Glomerular visceral epithelial cell (primary cell): ENCODE results near the gene CD44.

ENCODE experiments used
- DNase-seq: peaks from one replicate; pipeline ENCODE4 v3.0.0-alpha.2; 2016; ENCODE audit errors: extremely low spot score

Gene CD44

DNA sequence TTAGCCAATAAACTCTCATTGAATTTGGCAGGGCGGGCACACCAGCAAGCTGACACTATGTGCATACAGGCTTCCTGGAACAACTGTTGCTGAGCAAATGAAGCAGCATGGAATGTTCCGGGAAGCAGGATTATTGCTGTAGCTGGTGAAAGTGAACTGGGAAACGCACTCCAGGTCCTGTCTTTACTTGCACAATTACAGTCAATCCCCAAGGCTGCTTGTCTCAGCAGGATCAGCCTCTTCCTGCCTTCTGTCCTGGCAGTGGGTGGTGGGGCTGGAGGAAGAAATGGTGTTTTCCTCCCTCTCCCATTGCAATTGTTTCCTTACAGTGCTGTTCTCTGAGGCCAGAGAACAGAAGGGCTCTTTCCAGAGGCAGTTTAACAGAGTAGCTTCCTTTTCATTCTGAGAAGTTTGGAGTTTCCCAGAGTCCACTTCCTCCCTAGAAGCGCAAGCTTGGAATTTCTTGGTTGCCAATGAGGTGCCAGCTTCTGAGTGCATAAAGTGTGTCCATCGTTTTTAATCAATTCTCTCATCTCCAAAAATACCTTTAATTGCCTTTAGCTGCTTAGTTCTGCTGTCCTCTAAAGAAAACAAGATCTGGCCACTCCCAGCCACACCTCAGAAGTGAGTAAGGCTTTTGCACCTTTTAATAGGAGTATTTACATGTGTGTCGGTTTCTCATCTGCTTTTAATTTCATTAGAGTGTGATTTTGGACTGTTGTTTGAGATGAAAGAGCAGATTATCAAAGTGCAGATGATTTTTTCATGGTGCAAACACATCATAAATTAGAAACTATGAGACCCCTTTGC is 19.9 kb downstream of the CD44 start:
- DNase-seq: no peak

DNA sequence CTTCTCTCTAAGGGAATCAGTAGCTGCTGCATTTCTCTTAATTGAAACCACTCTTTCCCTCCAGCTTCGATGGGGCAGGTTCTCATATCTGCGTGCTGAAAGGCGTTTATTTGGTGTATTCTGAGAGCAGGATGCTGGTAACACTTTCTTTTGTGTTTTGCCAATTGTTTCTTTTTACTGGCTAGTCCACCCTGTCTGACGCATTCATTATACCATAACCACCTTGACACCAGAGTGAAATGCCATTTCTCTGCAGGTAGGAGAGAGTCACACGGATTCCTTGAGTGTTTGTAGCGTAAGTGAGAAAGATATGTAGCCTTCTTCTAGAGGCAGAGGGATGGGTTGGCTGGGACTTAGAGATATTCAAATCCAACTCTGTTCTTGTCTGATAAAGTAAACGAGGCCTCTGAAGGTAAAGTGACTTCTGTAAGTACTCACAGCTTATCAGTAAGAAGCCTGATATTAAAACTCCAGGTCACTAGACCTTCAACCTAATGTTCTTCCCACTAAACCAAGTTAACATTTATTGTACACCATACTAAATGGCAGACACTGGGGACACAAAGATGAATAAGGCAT is 21.4 kb downstream of the CD44 start:
- no peak for DNase-seq

DNA sequence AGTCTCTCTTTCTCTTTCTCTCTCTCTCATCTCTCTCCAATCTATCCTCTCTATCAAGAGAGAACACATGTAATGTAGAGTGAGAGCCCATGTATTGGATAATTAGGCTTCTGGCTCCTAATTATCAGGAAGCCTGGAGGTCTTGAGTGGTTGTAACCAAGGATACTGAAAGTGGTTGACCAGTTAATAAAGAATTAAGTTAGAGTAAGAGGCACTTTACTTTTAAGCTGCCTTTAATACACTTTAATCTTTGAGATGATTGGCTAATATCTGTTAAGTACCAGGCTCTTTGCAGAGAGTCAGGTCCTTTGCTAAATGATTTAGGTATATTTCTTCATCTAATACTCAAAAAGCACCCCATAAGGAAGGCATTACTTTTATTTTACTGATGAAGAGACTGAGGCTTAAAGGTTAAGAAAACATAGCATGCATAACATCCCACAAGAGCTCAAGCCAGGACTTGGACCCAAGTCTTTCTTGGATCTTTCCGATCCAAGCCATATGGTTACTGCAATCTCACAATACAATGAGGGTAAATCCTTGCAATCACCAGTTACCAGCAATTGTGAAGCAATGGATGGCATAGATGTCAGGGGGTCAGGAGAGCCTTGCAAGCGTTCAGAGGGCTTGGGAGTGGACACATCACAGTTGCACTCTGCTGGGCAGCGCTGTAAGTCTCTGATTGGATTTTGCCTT is 22.1 kb downstream of the CD44 start:
- DNase-seq: no peak

DNA sequence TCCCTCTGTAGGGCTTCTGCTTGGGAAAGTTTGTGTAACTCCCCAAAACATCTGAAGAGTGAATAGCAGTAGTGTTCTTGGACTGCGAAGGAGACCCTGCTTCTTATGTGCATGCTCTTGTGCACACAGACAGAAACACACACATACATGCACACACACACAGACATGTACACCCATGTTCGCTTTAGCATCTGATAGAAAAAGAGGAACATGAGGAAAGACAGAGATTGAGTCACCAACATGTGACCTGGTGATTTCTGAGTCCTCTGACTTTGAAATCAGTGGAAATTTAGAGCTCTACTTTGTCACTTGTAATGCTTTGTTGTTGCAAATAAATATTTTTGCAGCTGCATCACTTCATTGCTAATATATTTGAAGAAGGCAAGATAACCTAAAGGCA is 23.8 kb downstream of the CD44 start:
- DNase-seq: no peak

DNA sequence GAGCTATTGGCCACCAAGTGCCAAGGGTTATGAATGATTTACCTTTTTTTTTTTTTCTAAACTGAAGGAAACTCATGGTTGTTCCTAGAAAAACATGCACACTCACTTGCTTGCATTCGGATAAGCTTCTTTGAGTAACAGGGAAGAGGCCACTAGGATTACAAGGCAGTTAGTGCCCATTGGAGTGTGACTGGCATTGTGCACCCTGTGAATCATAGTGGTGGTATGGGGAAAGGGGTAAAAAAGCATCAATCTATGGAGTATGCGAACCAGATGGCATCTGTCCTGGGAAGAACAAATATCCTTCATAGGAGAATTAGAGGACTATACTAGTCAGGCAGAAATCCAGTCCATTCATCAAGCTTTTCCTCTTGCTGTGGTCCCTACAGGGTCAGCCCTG is 24.2 kb downstream of the CD44 start:
- DNase-seq: peak; percentile 94

DNA sequence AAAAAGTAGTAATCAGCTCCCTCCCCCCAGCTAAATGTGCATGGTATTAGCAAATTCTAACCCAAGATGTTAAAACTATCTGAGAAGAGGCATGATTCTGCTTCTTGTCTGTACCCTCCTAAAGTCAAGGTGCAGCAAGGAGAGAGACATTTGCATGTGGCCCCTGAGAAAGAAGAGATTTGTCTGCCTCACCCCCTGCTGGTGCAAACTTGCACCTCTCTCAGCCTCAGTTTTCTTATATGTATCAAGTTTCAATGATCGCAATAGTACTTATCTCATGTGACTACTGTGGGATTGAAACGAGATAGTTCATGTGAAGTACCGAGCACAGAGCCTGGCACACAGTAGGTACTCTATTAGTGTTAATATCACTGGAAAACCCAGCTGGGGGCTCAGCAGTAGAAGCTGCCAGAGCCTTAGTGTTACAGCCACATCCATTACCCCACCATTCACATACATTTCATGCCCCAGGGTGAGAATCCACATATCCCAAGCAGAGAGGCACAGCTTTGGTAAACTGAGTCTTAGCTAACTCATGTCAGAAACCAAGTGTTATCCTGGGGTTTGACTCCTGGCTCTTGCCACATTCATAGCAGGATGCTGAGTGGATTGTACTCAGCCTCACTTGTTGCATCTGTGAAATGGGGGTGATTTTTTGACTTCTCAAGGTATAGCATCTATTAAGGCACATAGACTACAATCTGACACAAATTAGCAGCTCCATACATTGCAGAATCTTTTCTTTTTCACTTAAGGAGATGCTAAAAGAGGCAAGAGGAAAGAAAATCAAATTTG is 24.9 kb downstream of the CD44 start:
- peak; percentile 44 for DNase-seq

DNA sequence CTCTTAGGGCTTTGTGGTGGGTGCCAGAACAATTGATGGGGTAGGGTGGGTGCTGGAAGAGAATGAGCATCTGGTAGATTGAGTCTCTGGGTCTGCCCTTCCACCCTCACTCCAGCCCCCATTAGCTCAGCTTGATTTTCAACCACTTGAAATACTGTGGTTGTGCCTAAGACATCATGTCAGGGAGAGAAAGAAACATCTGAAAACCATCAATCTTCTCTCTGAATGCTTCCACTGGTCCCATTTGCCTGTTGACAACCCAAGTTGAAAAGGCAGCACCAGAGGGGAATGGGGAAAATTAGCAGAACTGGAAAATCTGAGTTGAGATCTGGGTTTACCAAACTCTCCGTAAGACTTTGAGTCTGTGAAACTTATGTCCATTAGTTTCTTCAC is 26.1 kb downstream of the CD44 start:
- DNase-seq: no peak

DNA sequence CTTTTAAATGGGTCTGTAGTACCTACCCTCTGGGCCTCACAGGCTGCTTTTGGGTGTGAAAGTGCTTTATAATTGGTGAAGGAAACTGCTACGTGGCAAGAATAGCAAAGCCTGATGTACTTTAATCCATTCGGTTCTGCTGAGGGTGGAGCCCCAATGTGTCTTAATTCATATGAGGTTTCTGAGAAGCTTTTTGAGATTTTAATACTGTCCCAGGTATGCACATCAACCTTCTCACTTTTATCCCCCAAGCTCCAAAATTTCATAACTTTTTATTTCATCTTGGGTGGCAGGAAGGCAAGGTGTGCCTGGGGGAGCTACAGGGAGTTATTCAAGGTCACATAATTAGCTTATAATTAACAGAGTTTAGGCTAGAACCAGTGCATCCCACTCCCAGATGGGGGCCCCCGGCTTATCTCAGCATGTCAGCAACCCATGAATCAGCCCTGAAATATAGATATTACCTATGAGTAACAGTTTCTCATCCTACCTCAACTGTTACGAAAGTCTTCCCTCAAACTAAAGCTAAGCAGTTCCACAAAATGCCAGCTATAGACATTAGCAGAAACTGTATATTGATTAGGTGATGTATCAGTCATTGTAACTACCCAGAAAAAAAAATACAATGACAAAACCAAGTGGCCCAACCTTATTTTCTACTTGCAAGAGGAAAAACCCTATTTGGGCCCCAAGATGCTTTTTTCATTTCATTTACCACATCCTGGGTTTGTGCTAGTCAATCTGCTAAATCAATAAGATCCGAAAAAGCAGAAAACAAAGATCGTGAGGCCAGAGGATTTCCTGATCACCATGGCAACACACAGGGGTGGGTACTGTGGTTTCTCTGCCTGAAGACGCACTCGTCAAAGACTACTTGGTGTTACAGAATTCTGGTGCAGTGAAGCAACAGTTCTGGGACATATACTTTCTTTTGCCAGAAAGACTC is 26.7 kb downstream of the CD44 start:
- peak; percentile 73 for DNase-seq

DNA sequence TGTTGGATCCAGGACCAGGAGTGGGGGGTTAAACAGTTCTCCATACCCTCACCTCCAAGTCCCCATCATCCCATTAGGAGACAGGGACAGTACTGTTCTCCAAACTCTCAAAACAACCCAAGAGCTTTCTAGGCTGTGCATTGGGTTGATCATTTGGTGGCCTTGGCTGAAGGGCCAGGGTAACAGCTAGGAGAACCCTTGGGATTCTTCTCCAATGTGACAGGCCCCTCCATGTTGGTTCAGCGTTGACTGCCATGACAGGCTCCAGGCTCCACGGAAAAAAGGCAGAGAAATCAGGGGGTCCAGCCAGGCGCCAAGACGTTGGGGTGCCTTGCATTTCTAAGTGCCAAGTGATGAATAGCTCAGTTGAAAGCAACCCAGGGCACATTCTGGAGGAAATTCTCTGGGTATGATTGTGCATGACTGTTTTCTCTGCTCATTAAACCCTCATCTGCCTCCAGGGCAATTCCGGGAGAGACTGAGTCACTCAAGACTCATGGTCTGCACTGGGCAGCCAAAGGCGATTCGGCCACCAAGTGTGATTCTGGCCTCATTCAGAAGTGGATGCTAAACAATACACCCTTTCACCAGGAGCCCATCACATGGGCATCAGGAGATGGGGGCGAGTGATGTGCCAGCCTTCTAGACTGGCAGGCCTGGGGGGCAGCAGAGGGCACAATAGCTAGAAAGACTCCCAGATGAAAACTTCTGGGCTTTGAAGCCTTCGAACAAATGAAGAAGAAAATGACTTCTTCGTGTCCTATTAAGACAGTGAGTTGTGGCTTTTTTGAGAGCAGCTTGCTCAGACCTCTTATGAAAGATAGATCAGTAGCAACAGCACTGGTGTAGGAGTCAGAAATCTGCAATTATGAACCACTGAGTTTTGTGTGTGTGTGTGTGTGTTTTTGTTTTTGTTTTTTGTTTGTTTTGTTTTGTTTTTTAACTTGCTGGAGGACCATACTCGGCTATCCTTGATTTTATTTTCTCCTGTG is 27.7 kb downstream of the CD44 start:
- peak; percentile 85 for DNase-seq

DNA sequence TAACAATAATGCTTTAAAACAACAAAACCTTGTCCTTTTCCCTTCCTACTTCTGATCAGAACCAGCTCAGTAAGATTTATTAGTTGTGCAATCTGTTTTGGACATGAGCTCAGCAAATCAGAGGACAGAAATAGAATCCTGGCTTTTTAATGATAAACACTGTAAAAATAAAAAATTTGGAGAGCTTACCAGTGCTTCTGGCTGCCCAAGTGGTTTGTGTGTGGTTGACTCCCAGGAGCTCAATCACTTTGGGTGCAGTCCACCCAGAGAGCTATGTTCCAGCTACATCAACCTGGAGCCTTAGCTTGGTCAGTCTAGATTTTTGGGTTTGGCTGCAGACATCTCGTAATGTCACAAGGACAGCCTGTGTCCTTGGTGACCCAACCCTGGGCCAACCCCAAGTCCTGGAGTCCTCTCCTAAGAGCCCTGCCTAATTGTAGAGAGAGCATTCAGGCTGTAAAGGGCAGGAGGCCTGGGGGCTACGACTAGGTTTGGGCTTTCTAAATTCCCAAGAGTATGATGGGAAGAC is 28.5 kb downstream of the CD44 start:
- DNase-seq: no peak

DNA sequence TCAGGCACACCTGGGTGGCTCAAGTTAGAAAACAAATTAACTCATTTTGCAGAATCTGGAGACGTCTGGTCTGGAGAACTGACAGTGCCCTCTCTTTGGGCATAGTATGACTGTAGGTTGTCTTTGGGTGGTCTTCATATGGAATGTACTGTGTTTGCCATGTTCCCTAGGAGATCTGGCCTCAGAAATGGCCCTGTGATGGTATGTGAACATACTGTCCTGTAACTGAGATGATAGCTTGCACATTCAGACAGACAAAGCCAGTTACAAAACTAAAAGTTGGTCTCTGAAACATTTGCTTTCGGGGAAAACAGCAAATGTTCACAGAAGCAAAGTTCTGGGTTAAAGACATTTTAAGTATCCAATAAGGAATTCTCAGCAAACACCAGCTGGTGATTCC is 29.7 kb downstream of the CD44 start:
- DNase-seq: no peak

DNA sequence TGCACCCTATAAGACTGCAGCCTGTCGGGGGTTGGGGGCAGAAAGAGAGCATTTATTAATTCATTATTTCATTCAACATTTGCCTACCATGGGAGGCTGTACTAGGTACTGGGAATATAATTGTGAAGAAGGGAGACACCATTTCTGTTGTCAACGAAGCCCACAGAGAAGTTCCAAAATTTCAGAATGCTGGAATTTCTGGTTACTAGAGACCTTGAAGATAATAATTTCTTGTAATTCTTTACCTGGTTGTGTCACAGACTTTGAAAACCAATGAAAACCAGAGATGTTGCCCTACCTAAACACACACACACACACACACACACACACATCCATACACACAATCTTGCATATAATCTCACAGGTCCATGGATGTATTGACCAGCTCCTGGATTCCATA is 30.1 kb downstream of the CD44 start:
- DNase-seq: no peak

DNA sequence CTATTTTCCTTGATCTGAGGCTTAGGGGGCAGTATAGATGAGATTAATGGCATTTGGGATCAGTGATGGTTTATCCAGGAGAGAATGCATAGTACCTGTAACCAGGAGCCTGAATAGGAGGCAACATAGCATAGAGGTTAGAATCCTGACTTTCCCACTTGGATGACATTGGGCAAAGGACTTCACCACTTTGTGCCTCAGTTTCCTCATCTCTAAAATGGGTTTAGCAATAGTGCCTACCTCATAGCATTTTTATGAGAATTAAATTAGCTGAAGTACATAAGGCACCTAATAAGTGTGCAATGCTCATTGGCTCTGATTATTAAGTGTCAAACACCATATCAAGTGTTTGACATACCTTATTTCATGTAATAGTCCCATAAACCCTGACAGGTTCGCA is 30.8 kb downstream of the CD44 start:
- no peak for DNase-seq

DNA sequence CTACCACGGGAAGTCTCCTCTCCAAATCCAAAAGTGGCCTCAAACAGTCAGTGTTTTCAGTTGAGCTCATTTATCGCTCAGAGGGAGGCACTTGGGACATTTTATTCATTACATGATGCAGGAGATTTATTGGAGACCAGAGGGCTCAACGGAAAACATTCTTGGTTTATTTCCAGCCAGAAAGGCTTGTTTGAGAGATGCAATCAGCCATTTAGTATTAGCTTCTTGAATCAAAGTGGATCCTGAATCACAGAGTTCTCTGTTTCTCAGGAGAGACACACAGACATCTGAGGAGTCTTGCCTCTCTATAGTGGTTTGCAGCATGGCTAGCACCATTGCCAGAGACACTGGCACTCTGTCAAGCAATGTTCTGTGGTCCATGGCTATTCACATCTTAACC is 31.5 kb downstream of the CD44 start:
- no peak for DNase-seq

DNA sequence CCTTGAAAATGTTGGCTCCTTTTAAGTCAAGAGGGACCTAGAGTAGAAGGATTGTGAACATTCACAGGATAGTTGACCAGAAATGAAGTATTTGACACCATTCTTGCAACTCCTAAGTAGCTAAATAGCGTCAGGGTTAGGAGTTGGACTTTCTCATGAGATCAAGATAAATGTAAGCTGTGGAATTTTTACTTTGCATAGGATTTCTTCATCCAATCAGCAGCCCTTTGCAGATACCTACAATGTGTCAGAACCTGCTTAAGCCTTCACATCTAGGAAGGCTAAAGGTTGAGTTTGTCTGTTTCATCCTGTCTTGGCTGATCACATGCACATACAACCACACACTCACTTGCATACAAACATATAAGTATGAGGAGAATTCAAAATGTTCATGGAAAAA is 32.3 kb downstream of the CD44 start:
- no peak for DNase-seq

DNA sequence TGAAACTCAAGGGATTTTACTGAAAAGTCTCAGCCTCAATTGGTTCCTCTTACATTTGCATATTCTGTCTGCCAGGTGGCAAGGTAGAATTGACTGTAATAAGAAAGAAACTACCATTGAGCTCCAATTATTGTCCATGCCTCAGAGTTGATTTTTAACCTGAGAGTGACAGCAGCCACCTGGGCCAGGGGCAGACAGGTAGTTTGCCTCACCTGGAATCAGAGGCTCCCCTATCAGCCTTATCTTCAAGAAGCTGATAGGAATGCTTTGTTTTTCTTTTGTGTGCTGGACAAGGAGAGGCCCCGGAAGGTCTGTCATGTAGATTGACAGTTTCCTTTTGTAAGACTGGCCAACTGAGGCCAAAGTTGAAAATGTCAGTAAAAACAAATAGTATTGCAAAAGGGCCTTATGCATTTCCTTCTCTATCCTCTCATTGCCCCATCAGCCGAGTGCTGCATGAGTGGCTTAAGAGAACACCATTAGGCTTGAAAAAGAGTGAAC is 34.1 kb downstream of the CD44 start:
- DNase-seq: no peak

DNA sequence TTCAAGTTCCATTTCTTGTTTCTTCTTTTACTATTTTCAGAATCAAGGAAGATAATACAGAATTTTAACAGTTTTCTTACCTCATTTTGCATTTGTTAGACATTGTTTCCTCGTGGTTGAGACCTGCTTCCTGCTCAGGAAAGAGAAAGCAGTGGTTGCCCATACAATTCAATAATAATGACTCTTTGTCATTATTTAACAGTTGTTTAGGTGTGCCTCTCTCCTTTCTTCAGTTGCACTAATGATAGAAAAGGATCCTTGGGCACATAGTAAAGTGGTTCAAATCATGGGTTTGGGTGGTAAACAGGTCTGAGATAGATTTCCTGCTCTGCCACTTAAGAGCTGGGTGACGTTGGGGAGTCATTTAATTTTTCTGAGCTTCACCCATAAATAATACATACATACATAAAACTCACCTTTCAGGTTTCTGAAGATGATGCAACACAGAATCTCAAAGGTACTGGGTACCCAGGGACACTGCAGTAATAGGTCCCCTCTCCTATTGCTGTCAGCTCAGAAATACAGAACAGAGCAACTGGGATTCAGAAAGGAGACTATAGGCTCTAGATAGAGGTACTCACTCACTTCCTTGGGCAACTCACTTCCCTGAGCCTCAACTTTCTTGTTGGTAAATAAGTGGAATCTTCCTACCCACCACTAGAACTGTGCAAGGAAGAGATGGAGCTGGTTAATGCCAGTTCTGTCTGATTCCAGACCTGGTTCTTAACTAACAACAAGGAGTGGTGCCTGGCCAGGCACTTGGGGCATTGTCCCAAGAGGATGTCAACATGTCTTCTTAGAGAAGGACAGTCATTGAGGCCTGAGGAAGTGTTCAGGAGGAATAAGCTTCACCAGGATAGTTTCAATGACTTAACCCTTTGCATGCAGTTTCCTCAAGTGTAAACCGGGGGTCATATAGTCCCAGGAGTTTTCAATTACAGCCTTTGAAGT is 34.9 kb downstream of the CD44 start:
- no peak for DNase-seq

DNA sequence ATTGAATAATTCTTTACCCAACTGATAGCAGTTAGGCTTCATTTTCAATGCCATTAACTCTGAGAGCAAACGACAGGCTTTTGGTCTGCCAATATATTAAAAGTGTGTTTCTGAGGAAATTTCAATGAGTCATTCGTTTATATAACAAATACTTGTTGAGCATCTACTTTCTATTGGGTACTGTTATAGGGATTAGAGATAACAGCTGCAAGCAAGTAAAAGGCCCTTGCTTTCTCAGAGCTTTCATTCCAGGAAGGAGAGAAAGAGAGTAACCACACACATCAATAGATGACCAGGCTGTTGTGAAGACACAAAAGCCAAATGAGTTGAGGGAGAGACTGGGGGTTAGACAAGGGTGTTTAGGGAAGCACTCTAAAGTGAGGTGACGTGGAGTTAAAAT is 35.7 kb downstream of the CD44 start:
- DNase-seq: peak; percentile 21
